HCT116 (cell line): Measurements from ENCODE around the gene TRAIP. TPM values are rescaled to one million over a fixed set of nuclear protein-coding genes. Genes with fewer than 3 reads are reported as not detected.

Experiments used
- ATAC-seq: fragments of 200-7000 bp; cut with Tn5 transposase; 2 replicates; pipeline ENCODE4 v1.9.1; 2020; ENCODE audit warnings: mild to moderate bottlenecking, moderate library complexity
- BruUV-seq: library from RNA; stranded (reverse); fragments of 400-500 nt; replicated peaks from 2 replicates; lab custom pipeline; 2021; lab: Mats Ljungman, UMichigan
- CTCF ChIA-PET: fragments of 300-600 bp; sonication (Branson Sonifier 250); formaldehyde crosslinking; loops from one replicate; lab custom pipeline; 2021; ENCODE audit warnings: antibody characterized with exemption; lab: Charles Lee
- POLR2A ChIA-PET: fragments of 300-600, 350-600 bp; sonication (Branson Sonifier 250); formaldehyde crosslinking; loops from one replicate; lab custom pipeline; 2021; ENCODE audit warnings: antibody characterized with exemption; lab: Charles Lee
- RAD21 ChIA-PET, 2 experiments: fragments of 300-600 bp; sonication (Branson Sonifier 250); formaldehyde crosslinking; loops; one replicate each; lab custom pipeline; 2023; ENCODE audit warnings: low total read pairs in 2 of 2; ENCODE audit not compliant: uncharacterized antibody in 2 of 2, unreplicated experiment in 2 of 2, low non-redundant PET in 1 of 2; lab: Charles Lee
- DNase-seq: peaks from one replicate; pipeline ENCODE4 v3.0.0-alpha.2; 2010; ENCODE audit warnings: low read depth, low spot score
- H2AFZ ChIP-seq: fragments of 200-600 bp; shearing (Covaris generic), sonication (generic); 2 replicates; pipeline ENCODE4 v1.6.1; 2017; ENCODE audit warnings: low read depth, mixed run types, mixed read lengths, antibody characterized with exemption, low read length; ENCODE audit not compliant: poor library complexity, severe bottlenecking
- H3K27ac ChIP-seq: 2 replicates; pipeline ENCODE4 v1.5.1; 2012; ENCODE audit warnings: low read depth, low read length
- H3K27me3 ChIP-seq: fragments of 200-600 bp; sonication (generic); 2 replicates; pipeline ENCODE4 v1.6.1; 2016; ENCODE audit warnings: mixed run types, low read length, mixed read lengths; ENCODE audit not compliant: insufficient read depth
- H3K36me3 ChIP-seq, 2 experiments: fragments of 200-500 bp in 1 of 2; fragments of 200-600 bp in 1 of 2; sonication (Bioruptor generic) in 1 of 2; sonication (generic) in 1 of 2; 2 replicates each; pipeline versions ENCODE4 v1.5.1 to v1.6.1; 2014 to 2016; ENCODE audit warnings: low read length in 2 of 2, inconsistent platforms in 1 of 2, mixed read lengths in 1 of 2, mixed run types in 1 of 2; ENCODE audit not compliant: insufficient read depth in 2 of 2, control insufficient read depth in 1 of 2
- H3K4me1 ChIP-seq, 2 experiments: fragments of 200-600 bp in 1 of 2; sonication (generic) in 1 of 2; 2 replicates each; pipeline versions ENCODE4 v1.5.1 to v1.6.1; 2012 to 2017; ENCODE audit warnings: low read length in 2 of 2, inconsistent platforms in 1 of 2, mild to moderate bottlenecking in 1 of 2, mixed read lengths in 1 of 2, mixed run types in 1 of 2, moderate library complexity in 1 of 2; ENCODE audit not compliant: insufficient read depth in 2 of 2, control insufficient read depth in 1 of 2
- H3K4me2 ChIP-seq: fragments of 200-600 bp; sonication (generic); 2 replicates; pipeline ENCODE4 v1.6.1; 2017; ENCODE audit warnings: mixed run types, low read length, mixed read lengths
- H3K4me3 ChIP-seq, 2 experiments: fragments of 200-600 bp in 1 of 2; sonication (generic) in 1 of 2; replicated peaks in 1 of 2; 2 replicates each; pipeline ENCODE4 v1.5.1; 2011 to 2016; ENCODE audit warnings: low read length in 2 of 2, control low read depth in 1 of 2, low read depth in 1 of 2, mild to moderate bottlenecking in 1 of 2, mixed read lengths in 1 of 2, mixed run types in 1 of 2
- H3K79me2 ChIP-seq: fragments of 200-600 bp; sonication (generic); 2 replicates; pipeline ENCODE4 v1.6.1; 2017; ENCODE audit warnings: mild to moderate bottlenecking, mixed run types, low read length, moderate library complexity, mixed read lengths; ENCODE audit not compliant: insufficient read depth
- H3K9ac ChIP-seq: fragments of 200-600 bp; sonication (generic); 2 replicates; pipeline ENCODE4 v1.6.1; 2016; ENCODE audit warnings: low read length, mixed read lengths
- H3K9me2 ChIP-seq: fragments of 200-600 bp; sonication (generic), shearing (Covaris generic); 2 replicates; pipeline ENCODE4 v1.6.1; 2017; ENCODE audit warnings: mixed run types, mild to moderate bottlenecking, moderate library complexity; ENCODE audit not compliant: insufficient read depth
- H3K9me3 ChIP-seq, 2 experiments: fragments of 200-500 bp in 1 of 2; fragments of 200-600 bp in 1 of 2; sonication (Bioruptor generic) in 1 of 2; sonication (generic) in 1 of 2; 2 replicates each; pipeline ENCODE4 v1.6.1; 2014 to 2017; ENCODE audit warnings: low read length in 2 of 2, mixed read lengths in 2 of 2, inconsistent platforms in 1 of 2, low read depth in 1 of 2, mild to moderate bottlenecking in 1 of 2, mixed run types in 1 of 2, moderate library complexity in 1 of 2; ENCODE audit not compliant: control insufficient read depth in 1 of 2, insufficient read depth in 1 of 2
- H4K20me1 ChIP-seq: fragments of 200-600 bp; sonication (generic), shearing (Covaris generic); 2 replicates; pipeline ENCODE4 v1.6.1; 2017; ENCODE audit warnings: mixed run types, mild to moderate bottlenecking, moderate library complexity; ENCODE audit not compliant: insufficient read depth
- ATF3 ChIP-seq: IDR thresholded peaks from 2 replicates; pipeline ENCODE4 v1.6.1; 2012
- CBX3 ChIP-seq: IDR thresholded peaks from 2 replicates; pipeline ENCODE4 v1.6.1; 2012; ENCODE audit warnings: low read depth
- CEBPB ChIP-seq: IDR thresholded peaks from 2 replicates; pipeline ENCODE4 v1.6.1; 2012; ENCODE audit warnings: low read depth
- EGR1 ChIP-seq: IDR thresholded peaks from 2 replicates; pipeline ENCODE4 v1.6.1; 2012; ENCODE audit warnings: low read depth
- EZH2 ChIP-seq: fragments of 200-600 bp; sonication (generic); IDR thresholded peaks from 2 replicates; pipeline ENCODE4 v1.6.1; 2017; ENCODE audit warnings: antibody characterized with exemption, mixed run types
- EZH2phosphoT487 ChIP-seq: fragments of 200-600 bp; IDR thresholded peaks from 2 replicates; pipeline ENCODE4 v1.6.1; 2018; ENCODE audit warnings: antibody characterized with exemption, borderline replicate concordance
- FOSL1 ChIP-seq: IDR thresholded peaks from 2 replicates; pipeline ENCODE4 v1.6.1; 2012; ENCODE audit warnings: low read depth
- JUND ChIP-seq: IDR thresholded peaks from 2 replicates; pipeline ENCODE4 v1.6.1; 2012
- MAX ChIP-seq: IDR thresholded peaks from 2 replicates; pipeline ENCODE4 v1.6.1; 2012
- POLR2A ChIP-seq: IDR thresholded peaks from 2 replicates; pipeline ENCODE4 v1.7.0; 2011; ENCODE audit warnings: borderline replicate concordance; ENCODE audit not compliant: insufficient read depth, insufficient read length; ENCODE audit errors: extremely low read depth
- POLR2AphosphoS5 ChIP-seq: IDR thresholded peaks from 2 replicates; pipeline ENCODE4 v1.6.1; 2011; ENCODE audit warnings: mild to moderate bottlenecking, low read depth, low read length, moderate library complexity
- REST ChIP-seq: IDR thresholded peaks from 2 replicates; pipeline ENCODE4 v1.6.1; 2012; ENCODE audit warnings: low read depth
- SIN3A ChIP-seq: IDR thresholded peaks from 2 replicates; pipeline ENCODE4 v1.6.1; 2012; ENCODE audit warnings: low read depth
- SP1 ChIP-seq: IDR thresholded peaks from 2 replicates; pipeline ENCODE4 v1.6.1; 2012; ENCODE audit warnings: low read depth
- SRF ChIP-seq: IDR thresholded peaks from 2 replicates; pipeline ENCODE4 v1.6.1; 2012; ENCODE audit warnings: low read depth
- TCF7L2 ChIP-seq: IDR thresholded peaks from 2 replicates; pipeline ENCODE4 v1.7.0; 2011; ENCODE audit warnings: borderline replicate concordance, inconsistent platforms; ENCODE audit not compliant: insufficient read depth, insufficient read length; ENCODE audit errors: extremely low read depth
- YY1 ChIP-seq: IDR thresholded peaks from 2 replicates; pipeline ENCODE4 v1.6.1; 2011; ENCODE audit warnings: low read length, low read depth, moderate library complexity, mild to moderate bottlenecking; ENCODE audit not compliant: insufficient replicate concordance; ENCODE audit errors: extremely low read depth
- ZFX ChIP-seq: fragments of 450-650 bp; IDR thresholded peaks from 2 replicates; pipeline ENCODE4 v1.6.1; 2017
- ZNF274 ChIP-seq: fragments of 200-500 bp; sonication (Bioruptor generic); IDR thresholded peaks from 2 replicates; pipeline ENCODE4 v1.6.1; 2014; ENCODE audit warnings: mild to moderate bottlenecking, low read depth, low read length, inconsistent platforms
- intact Hi-C: fragments of 100-400 bp; cut with micrococcal nuclease; formaldehyde crosslinking; loops from 2 replicates; pipeline ENCODE4 v1.10.0; 2022
- total RNA-seq: library from RNA; stranded (reverse); gene quantifications from one replicate; pipeline ENCODE4 v1.2.1, GENCODE V29; 2021; ENCODE audit not compliant: unreplicated experiment
- TF ChIP-seq, protein P1 (sequence below), 3 experiments: fragments of 200-600 bp in 1 of 3; sonication (generic) in 1 of 3; IDR thresholded peaks in 2 of 3; conservative IDR thresholded peaks in 1 of 3; 2 replicates each; pipeline ENCODE4 v1.5.1; 2012 to 2017; ENCODE audit warnings: low read depth in 2 of 3, low read length in 2 of 3, antibody characterized with exemption in 1 of 3, borderline replicate concordance in 1 of 3, control low read depth in 1 of 3, mild to moderate bottlenecking in 1 of 3, mixed read lengths in 1 of 3, mixed run types in 1 of 3, moderate library complexity in 1 of 3; ENCODE audit not compliant: insufficient read depth in 1 of 3

The TRAIP gene
- total RNA-seq, 1 experiment from 2014 or later, result 25.5 TPM

GRCh38 chr3:49845694-49846093, 10.7 kb downstream of the TRAIP start:
- no peaks in the 10 kb centered on the region for H3K9me2 ChIP-seq
- no peak for ATAC-seq
- H3K4me3 ChIP-seq, result no peak overlapping the region
- no peak overlapping the region for H3K9ac ChIP-seq
- ChIA-PET POLR2A (no interaction called here), RAD21 (no interaction called here), CTCF (no interaction called here)
- H3K36me3 ChIP-seq, result peaks cover 18 to 35% of the 10 kb centered on the region in 2 experiments; a peak in 3 of 4 replicates
- no TSS peak for BruUV-seq
- H3K27me3 ChIP-seq, result no peaks in the 10 kb centered on the region
- no peak for DNase-seq
- peaks cover 4 to 10% of the 10 kb centered on the region in 2 experiments; a peak in 1 of 4 replicates for H3K4me1 ChIP-seq
- no peak overlapping the region for H3K27ac ChIP-seq
- no peaks in the 10 kb centered on the region for H3K9me3 ChIP-seq
- intact Hi-C loops, result no loop called here
- TF ChIP-seq SRF, result no peak
- TF ChIP-seq ATF3, result no peak
- TF ChIP-seq POLR2AphosphoS5, result no peak
- no peak for TF ChIP-seq EZH2
- TF ChIP-seq ZNF274, result no peak
- TF ChIP-seq FOSL1, result no peak
- no peak for TF ChIP-seq TCF7L2
- no peak for TF ChIP-seq SP1
- no peak for TF ChIP-seq EGR1
- no peak for TF ChIP-seq REST
- no peak for TF ChIP-seq ZFX
- TF ChIP-seq YY1, result no peak
- TF ChIP-seq, protein P1, sequence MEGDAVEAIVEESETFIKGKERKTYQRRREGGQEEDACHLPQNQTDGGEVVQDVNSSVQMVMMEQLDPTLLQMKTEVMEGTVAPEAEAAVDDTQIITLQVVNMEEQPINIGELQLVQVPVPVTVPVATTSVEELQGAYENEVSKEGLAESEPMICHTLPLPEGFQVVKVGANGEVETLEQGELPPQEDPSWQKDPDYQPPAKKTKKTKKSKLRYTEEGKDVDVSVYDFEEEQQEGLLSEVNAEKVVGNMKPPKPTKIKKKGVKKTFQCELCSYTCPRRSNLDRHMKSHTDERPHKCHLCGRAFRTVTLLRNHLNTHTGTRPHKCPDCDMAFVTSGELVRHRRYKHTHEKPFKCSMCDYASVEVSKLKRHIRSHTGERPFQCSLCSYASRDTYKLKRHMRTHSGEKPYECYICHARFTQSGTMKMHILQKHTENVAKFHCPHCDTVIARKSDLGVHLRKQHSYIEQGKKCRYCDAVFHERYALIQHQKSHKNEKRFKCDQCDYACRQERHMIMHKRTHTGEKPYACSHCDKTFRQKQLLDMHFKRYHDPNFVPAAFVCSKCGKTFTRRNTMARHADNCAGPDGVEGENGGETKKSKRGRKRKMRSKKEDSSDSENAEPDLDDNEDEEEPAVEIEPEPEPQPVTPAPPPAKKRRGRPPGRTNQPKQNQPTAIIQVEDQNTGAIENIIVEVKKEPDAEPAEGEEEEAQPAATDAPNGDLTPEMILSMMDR (IDR thresholded peaks at IDR 0.05 in 2 of 3, conservative IDR thresholded peaks at IDR 0.05 in 1 of 3; ENCODE audit: borderline replicate concordance in 1 of 3, insufficient read depth in 1 of 3, low read depth in 2 of 3, low read length in 2 of 3), result no peak
- TF ChIP-seq CBX3, result no peak
- TF ChIP-seq CEBPB, result no peak
- no peak for TF ChIP-seq JUND
- TF ChIP-seq MAX, result no peak
- no peak for TF ChIP-seq EZH2phosphoT487
- no peak for TF ChIP-seq POLR2A
- TF ChIP-seq SIN3A, result no peak
- no peak overlapping the region for H3K4me2 ChIP-seq
- no peaks in the 10 kb centered on the region; the same call in 1 of the 2 replicates for H4K20me1 ChIP-seq
- no peak overlapping the region for H2AFZ ChIP-seq
- H3K79me2 ChIP-seq, result peaks cover 5% of the 10 kb centered on the region; the same call in 1 of the 2 replicates
